Umbilical cord (tissue), 2 donors: ENCODE results near the gene MCF2L. TPM values are rescaled to one million over a fixed set of nuclear protein-coding genes. Genes with fewer than 3 reads are reported as not detected.

Source experiments
- DNase-seq: peaks from one replicate; pipeline ENCODE4 v3.0.0-alpha.2; 2015; ENCODE audit warnings: low spot score
- total RNA-seq: library from RNA; depleted of rRNA; stranded (reverse); fragments of >200 nt; gene quantifications from one replicate; pipeline ENCODE4 v1.2.3, GENCODE V29; 2014; ENCODE audit warnings: low replicate concordance; ENCODE audit not compliant: insufficient read depth

MCF2L gene
- total RNA-seq, 1 donor from 2014 or later = 9.4 TPM

GRCh38 chr13:113080901-113081521, 112.0 kb downstream of the MCF2L start:
- no peak for DNase-seq

GRCh38 chr13:113082198-113083021, 113.4 kb downstream of the MCF2L start:
- no peak for DNase-seq

- no peak for DNase-seq
These were observed 114.0 kb downstream of the MCF2L start for GRCh38 chr13:113083022-113083373.

- peak; percentile 7 for DNase-seq
These were observed 114.5 kb downstream of the MCF2L start for GRCh38 chr13:113083402-113084061.

- no peak for DNase-seq
These were observed 115.3 kb downstream of the MCF2L start for GRCh38 chr13:113084094-113084942.

GRCh38 chr13:113084943-113085540, 116.0 kb downstream of the MCF2L start:
- DNase-seq = no peak

- no peak for DNase-seq
These were observed 117.2 kb downstream of the MCF2L start for GRCh38 chr13:113086031-113086750.

- DNase-seq = no peak
These were observed 118.2 kb downstream of the MCF2L start for GRCh38 chr13:113086991-113087922.

GRCh38 chr13:113087923-113088690, 119.1 kb downstream of the MCF2L start:
- DNase-seq = no peak

- DNase-seq = no peak
These were observed 119.6 kb downstream of the MCF2L start for GRCh38 chr13:113088691-113089020.

- DNase-seq = no peak
These were observed 120.8 kb downstream of the MCF2L start for GRCh38 chr13:113089693-113090414.

- no peak for DNase-seq
These were observed 121.4 kb downstream of the MCF2L start for GRCh38 chr13:113090415-113090770.

GRCh38 chr13:113090806-113091205, 121.8 kb downstream of the MCF2L start:
- no peak for DNase-seq

GRCh38 chr13:113091211-113091771, 122.3 kb downstream of the MCF2L start:
- no peak for DNase-seq

- DNase-seq = no peak
These were observed 123.1 kb downstream of the MCF2L start for GRCh38 chr13:113091891-113092775.

- DNase-seq = no peak
These were observed 124.0 kb downstream of the MCF2L start for GRCh38 chr13:113092776-113093579.
